H9 (cell line): ENCODE data around the gene SHISA4. TPM values are rescaled to one million over a fixed set of nuclear protein-coding genes. Genes with fewer than 3 reads are reported as not detected.

ENCODE experiments used
- DNase-seq: peaks from one replicate; pipeline ENCODE4 v3.0.0-alpha.2; 2017
- H2AFZ ChIP-seq: one replicate; pipeline ENCODE4 v1.6.1; 2013; ENCODE audit warnings: mild to moderate bottlenecking, low read length, control low read depth, moderate library complexity
- H2AK5ac ChIP-seq: 2 replicates; pipeline ENCODE4 v1.6.1; 2013; ENCODE audit warnings: low read length, control low read depth, mixed read lengths; ENCODE audit not compliant: insufficient read length
- H2BK120ac ChIP-seq: one replicate; pipeline ENCODE4 v1.6.1; 2013; ENCODE audit warnings: low read depth, mild to moderate bottlenecking, low read length, control low read depth, inconsistent platforms; ENCODE audit not compliant: poor library complexity, severe bottlenecking
- H2BK12ac ChIP-seq: 2 replicates; pipeline ENCODE4 v1.6.1; 2013; ENCODE audit warnings: low read length, control low read depth, mixed read lengths, low read depth; ENCODE audit not compliant: insufficient read length
- H2BK15ac ChIP-seq: 2 replicates; pipeline ENCODE4 v1.6.1; 2013; ENCODE audit warnings: low read depth, low read length, control low read depth
- H2BK20ac ChIP-seq: one replicate; pipeline ENCODE4 v1.6.1; 2013; ENCODE audit warnings: low read depth, mild to moderate bottlenecking, low read length, control low read depth, inconsistent platforms; ENCODE audit not compliant: poor library complexity, severe bottlenecking
- H2BK5ac ChIP-seq: 2 replicates; pipeline ENCODE4 v1.6.1; 2013; ENCODE audit warnings: low read length, control low read depth, mixed read lengths; ENCODE audit not compliant: insufficient read length
- H3K14ac ChIP-seq: 2 replicates; pipeline ENCODE4 v1.6.1; 2013; ENCODE audit warnings: low read length, control low read depth; ENCODE audit not compliant: insufficient read depth
- H3K18ac ChIP-seq: 2 replicates; pipeline ENCODE4 v1.6.1; 2013; ENCODE audit warnings: low read depth, mild to moderate bottlenecking, mixed read lengths, low read length, control low read depth; ENCODE audit not compliant: insufficient read length
- H3K23ac ChIP-seq: 2 replicates; pipeline ENCODE4 v1.6.1; 2013; ENCODE audit warnings: low read length, control low read depth, mixed read lengths, low read depth; ENCODE audit not compliant: insufficient read length
- H3K23me2 ChIP-seq: 2 replicates; pipeline ENCODE4 v1.6.1; 2013; ENCODE audit warnings: low read depth, mild to moderate bottlenecking, mixed read lengths, low read length, control low read depth; ENCODE audit not compliant: insufficient read length, poor library complexity, severe bottlenecking
- H3K27ac ChIP-seq: 2 replicates; pipeline ENCODE4 v1.5.1; 2013; ENCODE audit warnings: low read length, control low read depth, mixed read lengths, low read depth; ENCODE audit not compliant: insufficient read length
- H3K27me3 ChIP-seq: 2 replicates; pipeline ENCODE4 v1.6.1; 2013; ENCODE audit warnings: low read length, control low read depth, inconsistent platforms; ENCODE audit not compliant: insufficient read depth
- H3K4ac ChIP-seq: 2 replicates; pipeline ENCODE4 v1.6.1; 2013; ENCODE audit warnings: low read depth, mild to moderate bottlenecking, control low read depth, inconsistent platforms, low read length, moderate library complexity
- H3K4me1 ChIP-seq: 2 replicates; pipeline ENCODE4 v1.6.1; 2013; ENCODE audit warnings: low read length, control low read depth, inconsistent platforms; ENCODE audit not compliant: insufficient read depth
- H3K4me2 ChIP-seq: 2 replicates; pipeline ENCODE4 v1.6.1; 2013; ENCODE audit warnings: low read length, control low read depth, mixed read lengths; ENCODE audit not compliant: insufficient read length, insufficient read depth
- H3K56ac ChIP-seq: 2 replicates; pipeline ENCODE4 v1.6.1; 2013; ENCODE audit warnings: low read depth, mild to moderate bottlenecking, mixed read lengths, low read length, control low read depth; ENCODE audit not compliant: insufficient read length
- H3K79me1 ChIP-seq: 2 replicates; pipeline ENCODE4 v1.6.1; 2013; ENCODE audit warnings: low read depth, mild to moderate bottlenecking, moderate library complexity, low read length, control low read depth, inconsistent platforms; ENCODE audit not compliant: insufficient read depth, poor library complexity, severe bottlenecking
- H3K79me2 ChIP-seq: 2 replicates; pipeline ENCODE4 v1.6.1; 2013; ENCODE audit warnings: low read length, control low read depth, inconsistent platforms; ENCODE audit not compliant: insufficient read depth
- H3K9ac ChIP-seq: 2 replicates; pipeline ENCODE4 v1.6.1; 2013; ENCODE audit warnings: low read length, control low read depth, mixed read lengths; ENCODE audit not compliant: insufficient read length; ENCODE audit errors: extremely low read depth
- H3K9me3 ChIP-seq: one replicate; pipeline ENCODE4 v1.6.1; 2013; ENCODE audit warnings: low read depth, low read length, inconsistent platforms; ENCODE audit not compliant: control insufficient read depth
- H3T11ph ChIP-seq: one replicate; pipeline ENCODE4 v1.6.1; 2013; ENCODE audit warnings: mild to moderate bottlenecking, low read length, control low read depth, inconsistent platforms
- H4K20me1 ChIP-seq: one replicate; pipeline ENCODE4 v1.6.1; 2013; ENCODE audit not compliant: control insufficient read depth, insufficient read length, insufficient read depth
- H4K5ac ChIP-seq: 2 replicates; pipeline ENCODE4 v1.6.1; 2013; ENCODE audit warnings: low read depth, mild to moderate bottlenecking, mixed read lengths, low read length, control low read depth; ENCODE audit not compliant: insufficient read length
- H4K8ac ChIP-seq: replicated peaks from 2 replicates; pipeline ENCODE4 v1.6.1; 2013; ENCODE audit warnings: low read length, control low read depth, mixed read lengths, low read depth; ENCODE audit not compliant: insufficient read length
- H4K91ac ChIP-seq: 2 replicates; pipeline ENCODE4 v1.6.1; 2013; ENCODE audit warnings: low read depth, mild to moderate bottlenecking, moderate library complexity, mixed read lengths, low read length, control low read depth; ENCODE audit not compliant: insufficient read length
- H3K27ac Mint-ChIP-seq, 3 experiments: 2 replicates in 2 of 3; 3 replicates in 1 of 3; pipeline ENCODE4 v1.8.0; 2020 to 2021; ENCODE audit warnings: mixed read lengths in 3 of 3, mild to moderate bottlenecking in 1 of 3, moderate library complexity in 1 of 3
- H3K27me3 Mint-ChIP-seq: 2 replicates; pipeline ENCODE4 v1.8.0; 2021; ENCODE audit warnings: low read depth, mild to moderate bottlenecking, moderate library complexity, mixed read lengths
- H3K36me3 Mint-ChIP-seq, 3 experiments: 2 replicates in 2 of 3; 3 replicates in 1 of 3; pipeline ENCODE4 v1.8.0; 2020 to 2021; ENCODE audit warnings: low read depth in 3 of 3, mixed read lengths in 3 of 3; ENCODE audit not compliant: insufficient read depth in 1 of 3
- H3K4me1 Mint-ChIP-seq, 2 experiments: 2 replicates each; pipeline ENCODE4 v1.8.0; 2020; ENCODE audit warnings: mixed read lengths in 2 of 2
- H3K4me3 Mint-ChIP-seq, 2 experiments: 2 replicates in 1 of 2; 3 replicates in 1 of 2; pipeline ENCODE4 v1.8.0; 2020 to 2021; ENCODE audit warnings: mild to moderate bottlenecking in 2 of 2, mixed read lengths in 2 of 2, moderate library complexity in 1 of 2
- H3K9me3 Mint-ChIP-seq, 2 experiments: 2 replicates in 1 of 2; 3 replicates in 1 of 2; pipeline ENCODE4 v1.8.0; 2020; ENCODE audit warnings: mild to moderate bottlenecking in 2 of 2, mixed read lengths in 2 of 2, moderate library complexity in 1 of 2
- CTCF ChIP-seq: fragments of 200-600 bp; sonication (generic); conservative IDR thresholded peaks from 3 replicates; pipeline ENCODE4 v1.8.0; 2021; ENCODE audit warnings: antibody characterized with exemption, mild to moderate bottlenecking
- WGBS: extraction: QIAGEN DNeasy Blood & Tissue Kit; methylation state at CpG from one replicate; pipeline ENCODE4 v1.1.7; 2013; ENCODE audit warnings: missing lambda C conversion rate, low lambda C conversion rate, mixed read lengths; ENCODE audit not compliant: insufficient read length; ENCODE audit errors: extremely low coverage; 5-methylcytosine and 5-hydroxymethylcytosine counted together
- total RNA-seq: library from RNA; stranded (reverse); gene quantifications from 2 replicates; pipeline ENCODE4 v1.2.1, GENCODE V29; 2021

Gene SHISA4
- total RNA-seq, 1 experiment from 2014 or later = 6.3 TPM

- Histone ChIP-seq H3K23me2 (peaks cover 5% of the 10 kb centered on the region), H2BK15ac (no peak overlapping the region), H4K5ac (no peak overlapping the region), H2AK5ac (no peak overlapping the region), H3K23ac (no peak overlapping the region), H3K4me2 (no peak overlapping the region), H2AFZ (no peak overlapping the region), H3K27me3 (no peaks in the 10 kb centered on the region), H3K4me1 (peaks cover 2% of the 10 kb centered on the region; the same call in 1 of the 2 replicates), H4K20me1 (no peaks in the 10 kb centered on the region), H3K9ac (no peak overlapping the region), H3K14ac (no peak overlapping the region), H2BK120ac (no peak overlapping the region), H3K56ac (no peak overlapping the region), H3K27ac (no peak overlapping the region), H2BK12ac (no peak overlapping the region), H4K91ac (no peak overlapping the region), H3K79me2 (no peaks in the 10 kb centered on the region), H3K79me1 (no peaks in the 10 kb centered on the region), H3K4ac (no peak overlapping the region), H4K8ac (no peak overlapping the region), H2BK5ac (no peak overlapping the region), H2BK20ac (no peak overlapping the region), H3K9me3 (no peaks in the 10 kb centered on the region), H3T11ph (no peak overlapping the region), H3K18ac (no peak overlapping the region)
- H3K4me1 Mint-ChIP-seq = peaks cover 30% of the 10 kb centered on the region in 2 experiments
- no peaks in the 10 kb centered on the region for H3K9me3 Mint-ChIP-seq
- no peak for TF ChIP-seq CTCF
- H3K27me3 Mint-ChIP-seq = peaks cover 15% of the 10 kb centered on the region
- WGBS = no CpG with 5 or more reads among the region's 9 CpGs
- no peak overlapping the region; a peak in 1 of 7 replicates for H3K27ac Mint-ChIP-seq
- no peak for DNase-seq
- no peaks in the 10 kb centered on the region for H3K36me3 Mint-ChIP-seq
- no peak overlapping the region for H3K4me3 Mint-ChIP-seq
Observed at GRCh38 chr1:201886103-201886885, 2.4 kb upstream of the SHISA4 start.
